Tibial nerve (tissue), 4 donors: Measurements from ENCODE around the gene HEATR5B. TPM values are rescaled to one million over a fixed set of nuclear protein-coding genes. Genes with fewer than 3 reads are reported as not detected.

Experiments
- DNase-seq, 2 donors: peaks; one replicate each; pipeline ENCODE4 v3.0.0-alpha.2; 2019; ENCODE audit warnings: low spot score in 2 of 2
- H3K27ac ChIP-seq, 4 donors: fragments of 200-600 bp; sonication (generic) in 3 of 4; one replicate each; pipeline ENCODE4 v1.5.1; 2017 to 2019; ENCODE audit warnings: mild to moderate bottlenecking in 1 of 4
- H3K27me3 ChIP-seq, 2 donors: fragments of 200-600 bp; sonication (generic) in 1 of 2; one replicate each; pipeline versions ENCODE4 v1.5.1 to v1.6.0; 2017 to 2019
- H3K36me3 ChIP-seq, 3 donors: fragments of 200-600 bp; sonication (generic); one replicate each; pipeline ENCODE4 v1.5.1; 2018 to 2019
- H3K4me1 ChIP-seq, 4 donors: fragments of 200-600 bp; sonication (generic) in 3 of 4; one replicate each; pipeline ENCODE4 v1.5.1; 2017 to 2019
- H3K4me3 ChIP-seq, 4 donors: fragments of 200-600 bp; sonication (generic) in 3 of 4; one replicate each; pipeline ENCODE4 v1.5.1; 2017 to 2019; ENCODE audit warnings: mild to moderate bottlenecking in 1 of 4, moderate library complexity in 1 of 4
- H3K9me3 ChIP-seq, 4 donors: fragments of 200-600 bp; sonication (generic) in 3 of 4; one replicate each; pipeline ENCODE4 v1.5.1; 2017 to 2019
- CTCF ChIP-seq, 5 experiments: fragments of 200-600 bp in 3 of 5; fragments of 450-650 bp in 2 of 5; sonication (generic) in 3 of 5; IDR thresholded peaks; one replicate each; pipeline ENCODE4 v1.5.1; 2016 to 2019; ENCODE audit warnings: antibody characterized with exemption in 5 of 5, mild to moderate bottlenecking in 3 of 5, moderate library complexity in 2 of 5
- EP300 ChIP-seq, 2 donors: sonication (generic); formaldehyde crosslinking; IDR thresholded peaks; one replicate each; pipeline ENCODE4 v1.6.1; 2017; ENCODE audit warnings: antibody characterized with exemption in 2 of 2, mild to moderate bottlenecking in 1 of 2
- POLR2A ChIP-seq, 2 donors: fragments of 450-650 bp; IDR thresholded peaks; one replicate each; pipeline ENCODE4 v1.6.1; 2017; ENCODE audit warnings: antibody characterized with exemption in 2 of 2, mild to moderate bottlenecking in 2 of 2, moderate library complexity in 2 of 2
- WGBS, 2 donors: methylation state at CpG; one replicate each; pipeline ENCODE4 v1.1.5; 2018; 5-methylcytosine and 5-hydroxymethylcytosine counted together
- total RNA-seq, 4 donors: library from RNA; depleted of rRNA; stranded (reverse); fragments of >200 nt; gene quantifications; one replicate each; pipeline ENCODE4 v1.1.0, GENCODE V29; 2016

The HEATR5B gene
- total RNA-seq, 4 donors from 2014 or later, result 26.7 to 45.8 (median 35.9) TPM

GRCh38 chr2:37059841-37060240 lies 24.3 kb downstream of the HEATR5B start:
- no peak for DNase-seq
- no peak for TF ChIP-seq CTCF (IDR thresholded peaks at IDR 0.05)
- TF ChIP-seq POLR2A (IDR thresholded peaks at IDR 0.05), result no peak
- no peak for TF ChIP-seq EP300 (IDR thresholded peaks at IDR 0.05)
- H3K4me3 ChIP-seq, result no peak overlapping the region
- no peaks in the 10 kb centered on the region for H3K4me1 ChIP-seq
- 90 to 94% methylated on average over 3 of the region's 3 CpGs for WGBS, 2 donors
- no peaks in the 10 kb centered on the region for H3K9me3 ChIP-seq
- H3K27me3 ChIP-seq, result no peaks in the 10 kb centered on the region
- no peak overlapping the region for H3K27ac ChIP-seq
- H3K36me3 ChIP-seq, result peaks cover 0 to 97% (median 7%) of the 10 kb centered on the region in 3 donors

- WGBS, 2 donors, result 88 to 90% methylated on average over 5 of the region's 5 CpGs
- H3K4me1 ChIP-seq, result no peaks in the 10 kb centered on the region
- H3K27me3 ChIP-seq, result no peaks in the 10 kb centered on the region
- no peaks in the 10 kb centered on the region for H3K9me3 ChIP-seq
- H3K4me3 ChIP-seq, result no peak overlapping the region
- no peak overlapping the region for H3K27ac ChIP-seq
- TF ChIP-seq CTCF (IDR thresholded peaks at IDR 0.05) (no peak), EP300 (IDR thresholded peaks at IDR 0.05) (no peak), POLR2A (IDR thresholded peaks at IDR 0.05) (no peak)
- no peak for DNase-seq
- H3K36me3 ChIP-seq, result peaks cover 0 to 92% (median 0%) of the 10 kb centered on the region in 3 donors
These were observed 31.4 kb downstream of the HEATR5B start for GRCh38 chr2:37052600-37053332.

- Histone ChIP-seq H3K4me1 (peaks cover 0 to 17% (median 0%) of the 10 kb centered on the region in 4 donors), H3K27me3 (no peaks in the 10 kb centered on the region), H3K9me3 (no peaks in the 10 kb centered on the region), H3K4me3 (no peak overlapping the region), H3K27ac (no peak overlapping the region), H3K36me3 (peaks cover 0 to 66% (median 0%) of the 10 kb centered on the region in 3 donors)
- no peak for DNase-seq
- no peak for TF ChIP-seq POLR2A (IDR thresholded peaks at IDR 0.05)
- TF ChIP-seq CTCF (IDR thresholded peaks at IDR 0.05), result no peak
- no peak for TF ChIP-seq EP300 (IDR thresholded peaks at IDR 0.05)
- WGBS, 2 donors, result 95 to 96% methylated on average over 3 of the region's 3 CpGs
These were observed 44.6 kb downstream of the HEATR5B start for GRCh38 chr2:37039580-37039979.

- Histone ChIP-seq H3K9me3 (no peaks in the 10 kb centered on the region), H3K36me3 (peaks cover 0 to 82% (median 0%) of the 10 kb centered on the region in 3 donors), H3K4me1 (peaks cover 0 to 6% (median 0%) of the 10 kb centered on the region in 4 donors), H3K4me3 (no peak overlapping the region), H3K27me3 (no peaks in the 10 kb centered on the region), H3K27ac (no peak overlapping the region)
- WGBS, 2 donors, result 86 to 87% methylated on average over 2 of the region's 2 CpGs
- TF ChIP-seq EP300 (IDR thresholded peaks at IDR 0.05) (no peak), POLR2A (IDR thresholded peaks at IDR 0.05) (no peak), CTCF (IDR thresholded peaks at IDR 0.05) (no peak)
- no peak for DNase-seq
These were observed 46.4 kb downstream of the HEATR5B start for GRCh38 chr2:37037771-37038170.

- no peak for DNase-seq
These were observed 54.4 kb downstream of the HEATR5B start for GRCh38 chr2:37029758-37030157.

More at GRCh38 chr2:37029758-37030157, 54.4 kb downstream of the HEATR5B start:
- Histone ChIP-seq H3K27me3 (no peaks in the 10 kb centered on the region), H3K4me3 (no peak overlapping the region), H3K36me3 (peaks cover 0 to 75% (median 0%) of the 10 kb centered on the region in 3 donors), H3K27ac (no peak overlapping the region), H3K9me3 (no peaks in the 10 kb centered on the region), H3K4me1 (no peaks in the 10 kb centered on the region)
- TF ChIP-seq CTCF (IDR thresholded peaks at IDR 0.05), result no peak
- no peak for TF ChIP-seq EP300 (IDR thresholded peaks at IDR 0.05)
- no peak for TF ChIP-seq POLR2A (IDR thresholded peaks at IDR 0.05)
- WGBS, 2 donors, result 91 to 97% methylated on average over 8 of the region's 8 CpGs
